CD4-positive, alpha-beta T cell treated with Interleukin-4 for 1 hour (primary cell): ENCODE measurements around the gene CISD3.

Experiments
- DNase-seq, 2 donors: peaks; one replicate each; pipeline ENCODE4 v3.0.0-alpha.2; 2020 to 2022

CISD3 gene, protein sequence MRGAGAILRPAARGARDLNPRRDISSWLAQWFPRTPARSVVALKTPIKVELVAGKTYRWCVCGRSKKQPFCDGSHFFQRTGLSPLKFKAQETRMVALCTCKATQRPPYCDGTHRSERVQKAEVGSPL

DNA sequence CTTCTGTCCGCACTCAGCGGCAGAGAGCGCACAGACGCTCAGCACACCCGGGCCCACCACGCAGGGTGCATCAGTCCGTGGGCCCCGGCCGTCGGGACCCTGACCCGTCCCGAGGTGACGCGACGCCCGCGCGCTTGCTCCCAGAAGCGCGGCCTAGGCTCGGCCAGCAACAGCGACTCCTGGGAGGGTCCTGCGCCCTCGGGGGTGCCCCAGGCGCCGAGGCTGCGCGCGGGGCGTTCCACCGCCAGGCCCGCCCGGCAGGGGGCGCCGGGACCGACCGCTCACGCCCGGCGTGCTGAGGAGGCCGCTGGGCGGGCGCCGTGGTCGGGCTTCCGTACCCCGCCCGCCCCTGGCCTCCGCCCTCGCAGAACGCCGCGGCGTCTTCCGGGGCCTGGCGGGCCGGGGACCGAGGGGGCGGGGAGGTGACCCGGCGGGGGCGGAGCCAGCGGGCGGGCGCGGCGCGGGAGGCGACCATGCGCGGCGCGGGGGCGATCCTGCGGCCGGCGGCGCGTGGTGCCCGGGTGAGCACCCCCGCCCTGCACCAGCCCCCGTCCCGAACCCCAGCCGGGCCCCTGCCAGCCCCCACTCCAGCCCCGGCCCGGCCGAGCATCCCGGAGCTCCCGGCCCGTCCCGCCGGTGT is at the start of gene CISD3:
Gene CISD3 (plus strand): TSS at position 456 of the 640 bp plus-strand sequence. CDS start 18 bp downstream, at position 474.
- DNase-seq: peak; percentile 87

DNA sequence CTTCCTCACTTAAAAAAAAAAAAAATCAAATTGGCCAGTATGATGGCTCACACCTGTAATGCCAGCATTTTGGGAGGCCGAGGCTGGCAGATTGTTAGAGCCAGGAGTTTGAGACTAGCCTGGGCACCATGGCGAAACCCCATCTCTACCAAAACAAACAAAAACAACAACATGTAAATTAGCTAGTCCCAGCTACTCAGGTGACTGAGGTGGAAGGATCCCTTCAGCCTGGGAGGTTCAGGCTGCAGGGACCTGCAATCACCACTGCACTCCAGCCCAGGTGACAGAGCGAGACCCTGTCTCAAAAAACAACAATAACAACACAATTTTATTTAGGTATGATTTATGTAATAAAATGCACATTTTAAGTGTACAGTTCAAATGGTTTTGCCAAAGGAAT is 49.0 kb upstream of the CISD3 start:
- DNase-seq: no peak

DNA sequence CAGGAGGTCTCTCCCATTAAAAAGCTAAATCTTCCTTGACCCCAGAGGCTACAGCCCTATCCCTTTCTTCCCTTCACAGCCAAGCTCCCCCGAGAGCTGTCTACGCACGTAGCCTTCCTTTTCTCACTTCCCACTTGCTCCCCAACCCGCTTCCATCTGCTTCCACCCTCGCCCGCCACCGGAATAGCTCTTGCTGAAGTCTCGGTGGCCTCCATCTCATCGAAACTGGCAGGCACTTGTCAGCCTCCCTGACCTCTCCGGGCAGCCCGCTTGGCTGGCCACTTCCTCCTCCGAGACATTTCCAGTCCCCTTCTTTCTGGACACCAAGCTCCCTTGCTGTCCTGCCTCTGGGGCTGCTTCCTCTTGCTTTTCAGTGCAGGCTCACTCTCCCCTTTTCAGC is 44.6 kb upstream of the CISD3 start:
- DNase-seq: peak in 1 of 2 donors; percentile 33

DNA sequence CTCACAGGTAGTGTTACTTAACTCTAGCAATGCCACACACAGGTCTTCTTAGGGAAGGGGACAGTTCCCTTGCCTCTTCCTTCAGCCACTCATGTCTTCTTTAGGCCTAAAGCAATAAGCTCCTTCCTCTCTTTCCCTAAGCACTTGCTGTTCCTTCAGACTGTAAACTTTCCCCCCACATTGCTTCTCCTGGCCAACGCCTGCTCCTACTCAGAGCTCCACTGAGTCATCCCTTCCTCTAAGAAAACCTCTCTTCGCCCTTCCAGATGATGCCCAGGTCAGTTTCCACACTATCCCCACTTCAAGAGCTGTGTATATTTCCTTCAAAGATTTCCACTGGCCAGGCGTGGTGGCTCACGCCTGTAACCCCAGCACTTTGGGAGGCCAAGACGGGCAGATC is 42.9 kb upstream of the CISD3 start:
- DNase-seq: no peak

DNA sequence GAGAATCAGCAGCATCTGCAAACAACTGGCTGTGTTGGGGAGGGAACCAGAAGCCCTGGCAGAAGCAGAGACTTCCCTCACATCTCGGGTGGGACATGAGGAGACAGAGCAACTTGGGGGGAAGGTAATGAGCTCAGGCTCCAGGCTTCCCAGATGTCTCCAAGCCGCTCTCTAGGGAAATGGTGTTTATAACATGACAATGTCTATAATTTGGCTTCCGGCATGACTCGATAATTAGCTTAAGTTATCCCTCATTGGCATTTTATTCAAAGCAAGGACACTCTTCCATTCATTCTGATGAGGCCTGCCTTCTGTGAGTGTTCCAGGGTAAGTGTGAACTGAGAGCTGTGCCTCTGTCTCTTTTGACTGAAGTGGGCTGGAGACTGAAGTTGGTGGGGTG is 39.8 kb upstream of the CISD3 start:
- no peak for DNase-seq

DNA sequence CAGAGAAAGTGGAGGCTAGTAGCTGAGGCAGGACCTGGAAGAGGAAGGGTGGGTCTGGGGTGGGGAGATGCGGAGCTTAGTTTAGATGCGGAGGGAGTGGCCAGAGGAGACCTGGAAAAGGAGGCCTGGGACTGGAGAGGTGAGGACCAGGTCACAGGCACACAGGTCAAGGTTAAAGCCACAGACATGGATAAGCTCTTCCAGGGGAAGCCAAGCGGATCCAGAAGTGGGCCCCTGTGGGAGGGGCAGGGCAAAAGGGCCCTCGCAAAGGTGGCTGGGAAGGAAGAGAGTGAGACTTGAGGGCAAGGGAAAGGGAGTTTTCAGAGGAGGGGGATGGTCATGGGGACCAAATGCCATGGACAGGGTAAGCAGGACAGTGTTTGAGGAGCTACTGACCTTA is 39.0 kb upstream of the CISD3 start:
- DNase-seq: no peak

DNA sequence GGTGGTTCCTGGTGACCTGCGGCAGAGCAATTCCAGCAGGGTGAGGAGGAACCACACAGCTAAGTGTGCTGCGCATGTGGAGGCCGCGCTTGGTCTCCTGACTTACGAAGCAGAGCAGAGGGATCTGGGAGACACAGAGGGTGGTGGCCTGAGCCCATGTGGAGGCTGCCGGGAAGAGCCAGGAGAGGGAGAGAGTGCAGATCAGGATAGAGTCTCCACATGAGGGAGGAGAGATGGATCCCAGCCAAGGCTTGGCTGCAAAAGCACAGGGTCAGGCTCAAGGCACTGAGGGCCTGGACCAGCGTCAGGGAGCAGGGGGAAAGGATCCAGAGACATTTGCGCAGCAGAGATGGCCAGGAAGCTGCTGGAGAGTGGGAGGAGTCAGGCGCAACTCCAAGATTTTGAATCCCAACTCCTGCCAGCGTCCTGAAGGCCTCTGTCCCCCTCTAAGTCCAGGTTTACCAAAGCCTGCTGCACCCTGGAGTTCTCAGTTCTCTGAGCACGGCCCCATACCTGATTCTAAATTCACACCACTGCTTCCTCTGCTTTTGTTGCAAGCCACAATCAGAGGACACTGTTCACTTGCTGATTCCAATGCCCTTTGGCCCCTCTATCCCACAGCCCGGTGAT is 36.3 kb upstream of the CISD3 start:
- no peak for DNase-seq

DNA sequence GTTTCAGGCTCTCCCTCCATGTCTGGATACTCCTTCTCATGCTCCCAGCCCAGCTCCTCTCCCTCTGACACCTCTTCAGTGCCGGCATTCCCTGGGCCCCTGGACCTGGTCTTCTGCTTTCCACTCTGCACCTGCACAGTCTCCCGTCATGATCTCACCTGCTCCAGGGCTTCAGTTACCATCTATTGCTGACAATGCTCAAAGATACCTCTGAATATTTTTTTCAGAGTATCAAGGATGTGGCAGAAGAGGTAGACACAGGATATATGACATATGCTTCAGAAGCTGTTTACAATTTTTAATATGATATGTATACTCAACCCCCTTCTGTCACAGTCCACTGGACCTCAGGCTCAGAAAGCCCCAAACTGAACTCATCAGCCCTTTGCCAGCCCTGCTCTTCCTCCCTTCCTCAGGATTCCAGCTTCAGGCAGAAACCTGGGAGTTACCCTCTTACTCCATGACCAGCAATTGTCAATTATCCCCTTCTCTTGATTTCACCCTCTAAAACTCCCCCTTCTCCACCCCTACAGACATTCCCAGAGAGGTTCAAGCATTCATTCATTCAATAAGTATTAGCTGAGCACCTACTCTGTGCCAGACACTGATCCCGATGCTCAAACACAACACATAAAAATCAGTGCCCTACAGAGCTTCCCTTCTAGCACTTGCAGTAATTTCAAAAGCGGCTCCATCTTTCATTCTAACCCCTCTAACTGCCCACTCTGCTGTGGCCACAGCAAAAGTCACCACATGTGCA is 32.9 kb upstream of the CISD3 start:
- DNase-seq: no peak

DNA sequence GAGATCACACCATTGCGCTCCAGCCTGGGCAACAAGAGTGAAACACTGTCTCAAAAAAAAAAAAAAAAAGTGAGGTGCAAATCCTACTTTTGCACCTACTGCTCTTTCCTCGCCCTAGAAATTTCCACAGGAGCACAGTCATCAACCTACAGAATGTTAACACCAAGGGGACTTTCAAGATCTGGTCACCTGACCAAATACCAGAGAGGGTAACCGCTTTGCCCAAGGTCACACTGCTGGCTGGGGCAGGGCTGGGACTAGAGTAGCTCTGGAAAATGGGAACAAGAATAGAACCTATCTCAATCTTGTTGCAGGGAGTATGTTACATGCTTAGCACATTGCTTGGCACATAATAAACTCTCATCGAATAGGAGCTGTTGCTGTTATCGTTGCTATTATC is 31.4 kb upstream of the CISD3 start:
- no peak for DNase-seq

DNA sequence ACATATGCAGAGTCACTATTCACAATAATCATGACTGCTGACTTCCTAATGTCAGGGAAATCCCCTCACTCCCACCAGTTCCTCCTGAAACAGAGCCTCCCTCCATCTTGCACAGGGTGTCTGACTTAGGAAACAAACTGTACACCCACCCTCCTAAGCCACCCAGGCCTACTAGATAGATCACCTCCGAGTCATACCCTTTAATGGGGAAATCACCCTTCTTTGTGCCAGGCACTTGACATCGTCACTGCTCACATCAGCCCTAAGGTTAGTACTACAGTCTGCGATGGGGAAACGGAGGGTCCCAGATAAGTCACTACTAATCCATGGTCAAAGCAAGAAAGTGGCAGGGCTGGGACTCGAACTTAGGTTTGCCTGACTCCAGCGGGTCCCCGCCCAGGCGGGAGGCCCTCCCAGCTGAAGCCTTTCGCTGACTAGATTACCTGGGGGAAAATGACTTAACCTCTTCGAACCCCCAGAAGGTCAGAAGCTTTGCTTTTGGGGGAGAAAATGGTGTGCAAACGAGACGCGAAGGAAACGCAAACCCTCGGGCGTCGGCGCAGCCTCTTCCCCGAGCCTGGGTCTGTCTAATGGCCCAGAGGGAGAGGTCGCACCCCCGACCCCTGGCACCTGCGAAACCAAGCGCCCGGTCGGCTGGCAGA is 28.5 kb upstream of the CISD3 start:
- peak; percentile 86 to 87 for DNase-seq

DNA sequence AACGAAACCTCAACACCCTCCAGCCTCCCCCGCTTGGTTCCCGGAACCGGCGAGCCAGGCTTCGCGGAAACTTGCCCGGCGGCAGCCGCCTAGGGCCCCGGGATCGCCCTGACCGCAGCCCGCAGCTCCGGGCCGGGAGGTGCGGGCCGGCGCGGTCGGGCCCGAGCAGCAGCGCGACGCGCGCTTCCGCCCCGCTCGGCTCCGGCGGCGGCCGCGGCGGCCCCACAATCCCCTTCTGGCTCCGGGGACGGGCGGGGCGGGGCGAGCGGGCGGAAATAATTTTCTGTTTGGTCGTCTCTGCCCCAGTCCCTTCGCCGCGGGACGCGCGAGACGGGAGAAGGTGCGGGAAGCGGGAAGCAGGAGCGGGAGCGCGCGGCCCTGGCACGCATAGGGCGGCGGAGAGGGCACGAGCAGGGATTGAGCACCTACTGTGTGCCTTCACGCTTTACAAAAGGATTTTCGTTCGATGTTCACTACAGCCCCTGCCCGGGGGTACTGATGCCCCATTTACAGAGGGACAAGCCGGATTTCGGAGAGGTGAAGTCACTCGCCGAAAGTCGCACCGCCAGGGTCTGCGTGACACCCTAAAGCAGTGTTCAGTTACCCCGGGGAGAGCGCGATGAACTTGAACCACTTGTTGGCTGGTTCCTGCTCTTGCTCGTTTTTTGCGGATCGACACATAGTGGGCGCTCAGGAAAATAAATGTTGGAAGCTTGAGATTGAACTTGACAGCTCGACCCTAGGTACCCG is 27.8 kb upstream of the CISD3 start:
- peak; percentile 80 to 82 for DNase-seq

DNA sequence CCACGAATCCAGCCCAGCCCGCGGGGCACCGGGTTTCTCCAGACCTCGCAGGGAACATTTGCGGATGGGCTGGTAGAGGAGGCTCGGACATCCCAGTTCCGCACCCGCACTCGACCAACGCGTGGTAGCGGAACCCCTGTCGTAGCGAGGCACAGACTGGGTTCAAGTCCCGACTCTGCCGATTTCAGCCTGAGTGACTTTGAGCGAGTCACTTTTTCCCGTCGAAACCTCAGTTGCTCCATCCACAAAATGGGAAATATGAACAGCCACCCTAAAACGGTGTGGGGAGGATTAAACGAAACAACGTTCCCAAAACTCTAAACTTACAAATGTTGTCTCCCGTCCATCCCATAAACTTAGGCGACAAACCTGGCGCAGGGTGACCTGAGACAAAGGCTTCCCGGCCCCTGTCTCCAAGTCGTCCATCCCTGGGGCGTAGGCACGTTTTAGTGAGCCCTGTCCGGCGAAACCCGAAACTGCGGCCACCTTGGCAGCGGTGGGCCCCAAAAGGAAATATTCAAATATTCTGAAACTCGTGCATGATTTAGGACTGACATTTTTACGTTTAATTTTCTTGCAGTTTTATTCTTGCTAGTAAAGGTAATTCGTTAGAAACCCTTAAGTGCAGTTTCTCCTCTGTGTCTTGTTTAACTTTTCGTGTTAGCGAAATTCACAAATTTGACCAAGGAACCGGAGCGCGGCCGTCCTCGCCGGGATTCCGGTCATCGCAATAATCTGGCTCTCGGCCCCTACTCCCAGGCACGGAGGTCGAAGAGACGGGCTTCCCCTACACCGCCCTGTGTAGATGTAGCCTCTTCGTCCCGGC is 27.0 kb upstream of the CISD3 start:
- peak in 1 of 2 donors; percentile 24 for DNase-seq

DNA sequence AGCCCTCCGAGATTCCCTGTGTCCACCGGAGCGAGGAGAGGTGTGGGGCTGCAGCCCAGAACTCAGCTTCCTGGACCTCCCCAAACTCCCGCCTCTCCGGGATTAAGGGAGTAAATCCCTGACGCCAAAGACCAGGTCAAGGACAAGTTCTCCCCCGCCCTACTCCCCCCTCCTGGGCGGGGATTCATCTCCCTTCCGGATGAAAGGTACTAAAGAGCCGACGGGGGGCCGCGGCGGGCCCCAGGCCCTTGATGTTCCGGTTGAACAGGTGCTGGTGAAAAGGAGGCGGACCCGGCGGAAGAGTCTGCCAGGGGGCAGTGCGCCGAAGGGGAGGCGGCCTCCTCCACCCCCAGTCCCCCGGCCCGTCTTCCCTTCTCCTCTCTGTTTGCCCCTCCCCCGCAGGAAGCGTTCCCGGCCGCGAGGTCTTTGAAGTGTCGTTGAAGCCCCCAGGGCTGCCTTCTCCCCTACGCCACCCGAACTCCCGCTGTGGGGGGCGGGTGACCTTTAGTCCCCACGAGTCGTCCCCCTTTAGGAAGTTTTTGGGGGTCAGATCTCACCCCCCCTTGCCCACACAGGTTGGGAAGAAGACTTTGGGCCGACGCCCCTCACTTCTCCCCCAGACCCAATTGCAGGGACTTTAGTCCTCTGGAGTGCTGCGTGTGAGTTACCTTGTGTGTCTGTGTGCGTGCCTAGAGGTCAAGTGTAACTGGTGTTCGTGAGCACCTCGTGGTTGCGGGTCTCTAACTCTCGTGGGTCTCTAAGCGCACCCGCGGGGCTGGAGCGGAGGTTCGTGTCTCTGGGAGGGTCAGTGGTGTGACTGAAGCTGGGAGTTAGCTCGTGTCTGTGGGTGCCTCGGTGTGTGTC is 26.2 kb upstream of the CISD3 start:
- DNase-seq: peak; percentile 73 to 74

DNA sequence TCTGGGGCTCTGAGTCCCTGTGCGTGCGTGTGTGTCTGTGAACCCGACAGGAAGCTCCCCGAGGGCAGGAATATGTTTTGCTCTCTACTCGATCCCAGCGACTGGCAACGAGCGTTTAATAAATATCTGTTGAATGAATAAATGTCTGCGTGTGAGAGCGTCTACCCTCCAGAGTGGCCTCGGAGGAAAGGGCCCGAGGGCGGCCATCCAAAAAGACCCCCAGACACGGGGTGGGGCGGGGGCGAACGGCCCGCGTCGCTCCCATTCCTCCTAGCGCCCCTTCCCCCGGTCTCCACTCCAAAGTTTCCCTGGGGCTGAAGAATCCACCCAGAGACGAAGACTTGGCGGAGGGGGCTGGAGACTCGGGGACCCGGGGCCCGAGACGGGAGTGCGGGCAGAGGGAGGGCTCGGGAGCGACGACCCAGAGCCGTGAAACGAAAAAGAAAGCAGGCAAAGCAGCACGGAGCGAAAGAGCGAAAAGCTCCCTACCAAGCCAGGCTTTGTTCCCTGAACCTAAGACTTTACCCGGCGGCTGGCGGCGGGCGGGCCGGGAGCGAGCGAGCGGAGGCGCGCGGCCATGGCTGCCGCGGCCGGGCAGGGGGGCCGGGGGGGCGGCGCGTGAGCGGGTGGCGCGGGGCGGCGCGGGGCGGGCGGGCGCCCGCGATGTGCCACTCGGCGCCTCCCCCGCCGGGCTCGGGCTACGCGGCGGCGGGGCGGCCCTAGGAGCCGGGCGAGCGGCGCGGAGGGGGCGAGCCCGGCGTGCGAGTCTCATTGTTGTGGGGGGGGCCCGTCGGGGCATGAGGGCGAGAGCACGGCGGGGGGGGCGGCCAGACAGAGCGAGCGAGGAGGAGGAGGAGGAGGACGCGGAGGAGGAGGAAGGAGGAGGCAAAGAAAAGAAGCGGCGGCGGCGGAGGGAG is 25.3 kb upstream of the CISD3 start, which contains the start of gene MLLT6:
Gene MLLT6 (plus strand): TSS at position 668 of the 917 bp plus-strand sequence. CDS start 360 bp downstream, outside the sequence.
- DNase-seq: peak; percentile 81 to 86

DNA sequence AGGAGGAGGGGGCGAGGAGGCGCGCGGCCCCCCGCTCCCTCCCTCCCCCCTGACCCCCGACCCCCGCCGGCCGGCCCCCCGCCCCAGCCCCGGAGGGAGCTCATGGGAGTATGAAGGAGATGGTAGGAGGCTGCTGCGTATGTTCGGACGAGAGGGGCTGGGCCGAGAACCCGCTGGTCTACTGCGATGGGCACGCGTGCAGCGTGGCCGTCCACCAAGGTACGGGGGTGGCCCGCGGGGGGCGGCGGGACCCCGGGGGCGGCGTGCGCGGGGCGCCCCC is 24.7 kb upstream of the CISD3 start:
- no peak for DNase-seq

DNA sequence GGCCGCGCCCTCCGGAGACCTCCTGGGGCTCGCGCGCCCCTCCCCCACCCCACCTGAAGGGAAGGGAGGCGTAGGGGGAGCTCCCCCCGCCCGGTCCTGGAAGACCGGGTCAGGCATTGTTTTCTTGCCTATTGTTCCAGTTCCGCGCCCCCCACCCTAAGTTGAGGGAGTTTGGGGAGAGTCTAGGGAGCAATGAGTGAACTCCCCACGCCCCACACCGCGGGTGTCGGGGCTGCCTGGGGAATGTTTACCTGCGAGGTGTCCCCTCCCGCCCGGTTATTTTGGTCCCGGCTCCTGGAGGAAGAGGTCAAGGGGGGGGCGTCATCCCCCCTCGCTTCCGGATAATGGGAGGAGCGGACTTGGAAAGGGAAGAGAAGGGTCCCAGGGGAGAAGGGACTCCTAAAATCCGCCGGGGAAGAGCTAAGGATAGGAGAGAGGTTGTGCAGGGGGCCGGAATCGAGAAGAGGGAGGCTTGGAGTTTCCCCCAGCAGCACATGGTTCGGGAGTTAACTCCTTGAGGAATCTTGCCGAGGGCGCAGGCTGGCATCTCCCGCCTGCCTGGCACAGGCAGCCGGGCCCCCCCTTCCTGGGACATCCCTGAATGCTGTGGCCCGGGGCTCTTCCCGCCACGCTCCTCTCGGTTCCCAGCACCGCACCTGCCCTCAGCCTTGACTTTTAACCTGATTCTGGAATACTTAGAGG is 24.2 kb upstream of the CISD3 start:
- DNase-seq: no peak

DNA sequence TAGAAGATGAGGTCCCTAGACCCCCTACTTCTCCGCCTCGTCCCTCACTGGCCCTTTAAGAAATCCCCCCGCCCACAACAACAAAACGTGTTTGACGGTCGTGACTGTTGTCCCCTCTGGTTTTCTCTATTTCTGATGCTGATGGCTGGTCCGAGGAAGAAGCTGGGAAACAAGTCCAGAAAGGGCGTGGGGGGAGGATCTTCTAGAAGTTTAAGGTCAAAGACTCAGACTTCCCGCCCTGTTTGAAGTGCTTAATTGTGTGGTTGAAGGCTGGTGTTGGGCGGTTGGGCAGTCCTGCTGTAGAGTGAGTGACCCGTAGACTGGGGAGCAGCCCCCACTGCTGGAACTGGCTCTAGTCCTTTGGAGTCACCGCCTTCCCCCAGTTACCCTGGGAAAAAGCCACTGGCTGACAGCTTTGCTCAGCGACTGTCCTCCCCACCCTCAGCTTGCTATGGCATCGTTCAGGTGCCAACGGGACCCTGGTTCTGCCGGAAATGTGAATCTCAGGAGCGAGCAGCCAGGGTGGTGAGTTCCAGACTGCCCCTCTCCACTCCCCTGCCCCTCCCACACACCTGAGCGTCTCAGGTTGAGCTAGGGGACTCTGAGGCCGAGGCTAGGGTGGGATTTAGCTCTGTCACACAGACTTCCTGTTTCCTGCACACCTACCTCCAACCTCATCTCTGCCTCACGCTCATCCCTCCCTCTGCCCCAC is 23.5 kb upstream of the CISD3 start:
- peak in 1 of 2 donors; percentile 38 for DNase-seq

DNA sequence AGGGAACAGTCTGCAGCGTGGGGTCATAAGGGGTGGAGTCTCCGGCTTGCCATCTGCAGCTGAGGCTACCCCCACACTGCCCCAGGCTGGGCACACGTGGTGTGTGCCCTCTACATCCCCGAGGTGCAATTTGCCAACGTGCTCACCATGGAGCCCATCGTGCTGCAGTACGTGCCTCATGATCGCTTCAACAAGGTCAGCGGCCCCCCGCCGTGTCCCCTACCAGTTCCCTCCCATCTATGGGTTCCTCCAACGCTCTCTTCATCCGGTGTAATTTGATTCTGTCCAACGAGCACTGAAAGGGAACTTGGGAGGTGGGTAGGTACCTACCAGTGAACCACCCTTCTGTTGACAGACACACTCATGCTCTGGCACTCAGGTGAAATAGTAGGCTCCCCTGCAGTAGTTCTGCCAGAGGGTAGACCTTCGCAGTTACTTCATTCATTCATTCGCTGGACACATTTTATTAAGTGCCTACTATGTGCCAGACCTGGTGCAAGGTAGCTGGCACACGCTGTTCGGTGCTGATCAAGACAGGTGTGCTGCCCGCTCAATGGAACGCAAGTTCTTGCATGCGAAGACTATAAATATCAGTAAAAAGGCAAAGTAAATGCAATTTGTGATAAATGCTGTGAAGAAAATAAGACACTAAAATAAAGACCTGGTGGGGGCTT is 22.3 kb upstream of the CISD3 start:
- no peak for DNase-seq
